ENCODE results near the gene TRIOBP. TPM values are rescaled to one million over a fixed set of nuclear protein-coding genes. Genes with fewer than 3 reads are reported as not detected.

TRIOBP gene
- total RNA-seq, 1 donor from 2014 or later = 68.9 TPM

DNA sequence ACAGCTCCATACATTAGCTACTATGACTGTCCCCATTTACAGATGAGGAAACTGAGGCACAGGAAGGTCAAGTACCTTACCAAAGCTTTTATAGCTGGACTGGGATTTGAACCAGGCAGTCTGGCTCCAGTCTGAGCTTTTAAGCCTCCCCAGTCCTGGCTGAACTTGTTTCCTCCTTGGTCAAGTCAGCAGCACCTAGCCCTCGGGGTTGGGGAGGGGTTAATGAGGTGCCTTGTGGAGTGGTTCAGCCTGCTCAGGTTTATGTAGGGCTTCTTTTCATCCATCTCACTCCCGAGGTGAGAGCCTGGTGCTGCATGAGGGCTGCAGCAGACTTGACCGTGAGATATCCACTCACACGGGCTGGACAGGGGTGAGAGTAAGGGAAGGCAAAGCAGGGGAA lies 74.2 kb downstream of the TRIOBP start:
- no peak overlapping the region for H3K4me3 ChIP-seq (ENCODE audit: low read depth, low read length)
- DNase-seq (ENCODE audit: low read depth) = no peak
- H3K27me3 ChIP-seq (ENCODE audit: control insufficient read depth, insufficient read depth, low read length) = no peaks in the 10 kb centered on the region
- TF ChIP-seq, protein P1, sequence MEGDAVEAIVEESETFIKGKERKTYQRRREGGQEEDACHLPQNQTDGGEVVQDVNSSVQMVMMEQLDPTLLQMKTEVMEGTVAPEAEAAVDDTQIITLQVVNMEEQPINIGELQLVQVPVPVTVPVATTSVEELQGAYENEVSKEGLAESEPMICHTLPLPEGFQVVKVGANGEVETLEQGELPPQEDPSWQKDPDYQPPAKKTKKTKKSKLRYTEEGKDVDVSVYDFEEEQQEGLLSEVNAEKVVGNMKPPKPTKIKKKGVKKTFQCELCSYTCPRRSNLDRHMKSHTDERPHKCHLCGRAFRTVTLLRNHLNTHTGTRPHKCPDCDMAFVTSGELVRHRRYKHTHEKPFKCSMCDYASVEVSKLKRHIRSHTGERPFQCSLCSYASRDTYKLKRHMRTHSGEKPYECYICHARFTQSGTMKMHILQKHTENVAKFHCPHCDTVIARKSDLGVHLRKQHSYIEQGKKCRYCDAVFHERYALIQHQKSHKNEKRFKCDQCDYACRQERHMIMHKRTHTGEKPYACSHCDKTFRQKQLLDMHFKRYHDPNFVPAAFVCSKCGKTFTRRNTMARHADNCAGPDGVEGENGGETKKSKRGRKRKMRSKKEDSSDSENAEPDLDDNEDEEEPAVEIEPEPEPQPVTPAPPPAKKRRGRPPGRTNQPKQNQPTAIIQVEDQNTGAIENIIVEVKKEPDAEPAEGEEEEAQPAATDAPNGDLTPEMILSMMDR (IDR thresholded peaks at IDR 0.05; ENCODE audit: insufficient read depth, low read length, poor library complexity, severe bottlenecking) = no peak
- peaks cover 9% of the 10 kb centered on the region for H3K36me3 ChIP-seq (ENCODE audit: control insufficient read depth, insufficient read depth, low read length)

DNA sequence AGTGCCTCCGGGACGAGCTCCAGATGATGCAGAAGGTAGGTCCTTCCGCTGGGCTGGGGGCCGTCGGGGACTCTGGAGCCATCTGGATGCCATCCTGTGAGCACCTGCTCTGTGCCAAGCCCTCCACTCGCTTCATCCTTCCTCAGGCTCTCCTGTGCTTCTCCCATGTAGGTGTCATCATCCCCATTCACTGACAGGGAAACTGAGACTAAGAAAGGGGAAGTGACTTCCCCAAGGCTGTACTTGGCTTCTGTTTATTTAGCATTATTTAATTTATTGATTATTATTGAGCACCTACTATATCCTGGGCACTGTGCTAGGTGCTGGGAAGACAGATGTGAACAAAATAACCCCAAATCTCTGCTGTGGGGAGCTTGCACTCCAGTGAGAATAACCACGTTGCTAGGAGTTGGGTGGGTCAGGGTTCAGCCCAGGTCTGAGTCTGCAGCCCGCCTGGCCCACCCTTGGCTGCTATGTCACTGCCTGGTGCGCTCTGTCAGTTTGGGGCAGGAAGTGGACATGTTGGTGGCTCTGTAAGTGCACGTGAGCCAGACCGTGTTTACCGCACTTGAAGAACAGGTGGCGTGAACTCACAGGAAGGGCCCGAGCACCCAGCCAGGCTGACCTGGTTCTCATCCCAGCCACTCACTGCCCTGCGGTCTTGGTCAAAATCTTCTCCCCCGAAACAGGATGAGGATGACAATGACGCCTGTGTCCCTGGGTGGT lies 75.0 kb downstream of the TRIOBP start:
- H3K4me3 ChIP-seq (ENCODE audit: low read depth, low read length) = no peak overlapping the region
- TF ChIP-seq, protein P1 (IDR thresholded peaks at IDR 0.05; ENCODE audit: insufficient read depth, low read length, poor library complexity, severe bottlenecking) = no peak
- DNase-seq (ENCODE audit: low read depth) = no peak
- H3K36me3 ChIP-seq (ENCODE audit: control insufficient read depth, insufficient read depth, low read length) = peaks cover 9% of the 10 kb centered on the region
- H3K27me3 ChIP-seq (ENCODE audit: control insufficient read depth, insufficient read depth, low read length) = no peaks in the 10 kb centered on the region

DNA sequence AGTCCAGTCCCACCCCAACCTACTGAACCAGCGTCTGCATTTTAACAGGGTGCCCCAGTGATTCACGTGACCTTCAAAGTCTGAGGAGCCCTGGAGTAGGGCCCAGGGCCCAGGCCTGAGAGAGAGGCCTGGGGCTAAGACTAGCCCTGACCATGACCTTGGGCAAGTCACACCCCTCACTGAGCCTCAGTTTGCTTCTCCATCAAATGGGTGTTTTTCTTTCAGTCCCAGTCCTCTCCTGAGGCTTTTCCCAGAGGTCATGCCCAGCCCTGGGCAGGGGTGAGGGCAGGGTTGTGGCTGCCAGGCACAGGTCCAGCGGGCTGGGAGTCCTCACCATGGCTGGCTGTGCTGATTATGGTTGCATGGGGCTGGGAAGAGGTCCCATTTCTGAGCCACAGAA lies 77.9 kb downstream of the TRIOBP start:
- DNase-seq (ENCODE audit: low read depth) = no peak
- H3K36me3 ChIP-seq (ENCODE audit: control insufficient read depth, insufficient read depth, low read length) = peaks cover 4% of the 10 kb centered on the region
- no peak overlapping the region for H3K4me3 ChIP-seq (ENCODE audit: low read depth, low read length)
- H3K27me3 ChIP-seq (ENCODE audit: control insufficient read depth, insufficient read depth, low read length) = no peaks in the 10 kb centered on the region
- TF ChIP-seq, protein P1 (IDR thresholded peaks at IDR 0.05; ENCODE audit: insufficient read depth, low read length, poor library complexity, severe bottlenecking) = no peak

DNA sequence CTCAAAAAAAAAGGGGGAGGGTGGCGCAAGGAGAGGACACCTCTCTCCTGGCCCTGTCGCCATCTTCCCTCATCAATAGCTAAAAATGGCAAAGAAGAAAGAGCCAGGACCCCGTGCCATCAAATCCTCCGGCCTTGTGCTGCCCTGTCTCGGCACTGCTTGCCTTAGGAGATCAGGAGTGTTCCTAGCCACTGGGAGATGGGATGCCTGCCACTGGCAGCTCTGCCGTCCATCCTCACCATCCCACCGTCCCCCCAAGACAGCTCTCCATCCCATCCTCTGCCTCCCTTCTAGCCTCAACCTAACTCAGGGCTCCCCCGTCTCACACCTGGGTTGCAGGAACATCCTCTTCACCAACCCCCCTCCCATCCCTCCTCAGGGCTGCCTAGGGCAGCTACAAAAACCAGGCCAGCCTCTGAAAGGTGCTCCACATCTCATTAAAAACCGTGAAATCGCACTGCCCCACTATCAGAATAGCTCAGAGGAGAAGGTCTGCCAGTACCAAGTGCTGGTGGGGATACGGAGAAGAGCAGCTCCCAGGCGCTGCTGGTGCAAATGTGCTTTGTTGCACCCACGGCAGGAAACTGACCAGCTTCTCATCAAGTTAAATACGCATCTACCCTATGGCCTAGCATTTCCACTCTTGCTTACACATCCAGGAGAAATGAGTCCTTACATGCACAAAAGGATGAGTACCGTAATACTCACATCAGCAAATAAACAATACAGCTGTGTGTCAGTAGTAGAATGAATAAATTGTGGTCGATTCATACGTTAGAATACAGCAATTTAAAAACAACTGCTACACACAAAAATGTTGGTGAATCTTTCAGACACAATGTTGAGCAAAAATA lies 79.2 kb downstream of the TRIOBP start:
- Histone ChIP-seq H3K27me3 (ENCODE audit: control insufficient read depth, insufficient read depth, low read length) (no peaks in the 10 kb centered on the region), H3K4me3 (ENCODE audit: low read depth, low read length) (no peak overlapping the region), H3K36me3 (ENCODE audit: control insufficient read depth, insufficient read depth, low read length) (peaks cover 4% of the 10 kb centered on the region)
- no peak for DNase-seq (ENCODE audit: low read depth)
- TF ChIP-seq, protein P1 (IDR thresholded peaks at IDR 0.05; ENCODE audit: insufficient read depth, low read length, poor library complexity, severe bottlenecking) = no peak

DNA sequence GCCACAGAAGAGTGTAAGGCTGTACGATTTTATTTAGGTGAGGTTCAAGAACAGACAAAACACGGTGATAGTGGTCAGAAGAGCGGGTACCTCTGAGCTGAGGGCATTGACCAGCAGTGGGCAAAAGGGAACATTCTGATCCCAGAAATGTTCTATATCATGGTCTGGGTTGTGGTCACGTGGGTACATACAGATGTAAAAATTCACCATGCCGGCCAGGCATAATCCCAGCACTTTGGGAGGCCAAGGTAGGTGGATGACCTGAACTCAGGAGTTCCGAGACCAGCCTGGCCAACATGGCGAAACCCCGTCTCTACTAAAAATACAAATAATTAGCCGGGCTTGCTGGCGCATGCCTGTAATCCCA lies 79.8 kb downstream of the TRIOBP start:
- Histone ChIP-seq H3K4me3 (ENCODE audit: low read depth, low read length) (no peak overlapping the region), H3K27me3 (ENCODE audit: control insufficient read depth, insufficient read depth, low read length) (no peaks in the 10 kb centered on the region), H3K36me3 (ENCODE audit: control insufficient read depth, insufficient read depth, low read length) (peaks cover 3% of the 10 kb centered on the region)
- no peak for DNase-seq (ENCODE audit: low read depth)
- TF ChIP-seq, protein P1 (IDR thresholded peaks at IDR 0.05; ENCODE audit: insufficient read depth, low read length, poor library complexity, severe bottlenecking) = no peak

All from kidney epithelial cell (primary cell).